Gastroesophageal sphincter (tissue), 4 donors: ENCODE measurements around the gene RASIP1. TPM values are rescaled to one million over a fixed set of nuclear protein-coding genes. Genes with fewer than 3 reads are reported as not detected.

Experiments used
- ATAC-seq: fragments of 150-250 bp; one replicate; pipeline ENCODE4 v1.9.1; 2016; ENCODE audit warnings: mild to moderate bottlenecking, moderate library complexity
- H3K27ac ChIP-seq, 4 donors: fragments of 200-600 bp; sonication (generic) in 3 of 4; 1 replicate in 3 of 4; 2 replicates in 1 of 4; pipeline ENCODE4 v1.5.1; 2016 to 2019
- H3K27me3 ChIP-seq: fragments of 200-600 bp; sonication (generic); one replicate; pipeline ENCODE4 v1.5.1; 2019
- H3K36me3 ChIP-seq, 2 donors: fragments of 200-600 bp; sonication (generic); one replicate each; pipeline ENCODE4 v1.5.1; 2019; ENCODE audit warnings: control low read depth in 1 of 2
- H3K4me1 ChIP-seq, 3 donors: fragments of 200-600 bp; sonication (generic); 1 replicate in 2 of 3; 2 replicates in 1 of 3; pipeline ENCODE4 v1.5.1; 2016 to 2019; ENCODE audit warnings: control low read depth in 2 of 3
- H3K4me3 ChIP-seq, 2 donors: fragments of 200-600 bp; sonication (generic); one replicate each; pipeline ENCODE4 v1.5.1; 2019; ENCODE audit warnings: mild to moderate bottlenecking in 1 of 2, moderate library complexity in 1 of 2
- H3K9me3 ChIP-seq, 3 donors: fragments of 200-600 bp; sonication (generic); one replicate each; pipeline ENCODE4 v1.5.1; 2017 to 2019; ENCODE audit warnings: control low read depth in 2 of 3
- CTCF ChIP-seq, 4 experiments: fragments of 200-600 bp in 2 of 4; fragments of 450-650 bp in 2 of 4; sonication (generic) in 1 of 4; IDR thresholded peaks; one replicate each; pipeline ENCODE4 v1.5.1; 2017 to 2019; ENCODE audit warnings: antibody characterized with exemption in 4 of 4, mild to moderate bottlenecking in 2 of 4, moderate library complexity in 2 of 4
- EP300 ChIP-seq: sonication (generic); formaldehyde crosslinking; IDR thresholded peaks from one replicate; pipeline ENCODE4 v1.6.1; 2017; ENCODE audit warnings: antibody characterized with exemption, mild to moderate bottlenecking
- POLR2A ChIP-seq, 2 donors: fragments of 450-650 bp; IDR thresholded peaks; one replicate each; pipeline ENCODE4 v1.6.1; 2017; ENCODE audit warnings: antibody characterized with exemption in 2 of 2, mild to moderate bottlenecking in 2 of 2, moderate library complexity in 1 of 2
- POLR2AphosphoS5 ChIP-seq: sonication (generic); formaldehyde crosslinking; IDR thresholded peaks from one replicate; pipeline ENCODE4 v1.6.1; 2017; ENCODE audit warnings: antibody characterized with exemption
- WGBS, 2 donors: methylation state at CpG; one replicate each; pipeline ENCODE4 v1.1.5; 2018; ENCODE audit warnings: low coverage in 1 of 2; 5-methylcytosine and 5-hydroxymethylcytosine counted together
- total RNA-seq, 4 donors: library from RNA; depleted of rRNA; stranded (reverse); fragments of >200 nt; gene quantifications; one replicate each; pipeline ENCODE4 v1.1.0, GENCODE V29; 2016

RASIP1 gene
- total RNA-seq, 4 donors from 2014 or later: 9.8 to 16.4 (median 10.3) TPM

GRCh38 chr19:48737360-48737998, 2.9 kb downstream of the RASIP1 start:
- Histone ChIP-seq H3K27ac (no peak overlapping the region), H3K9me3 (no peaks in the 10 kb centered on the region), H3K4me1 (peaks cover 0 to 34% (median 0%) of the 10 kb centered on the region in 3 donors), H3K4me3 (peak overlapping the region in 1 of 2 donors; percentile 62), H3K27me3 (peaks cover 11% of the 10 kb centered on the region), H3K36me3 (peaks cover 0 to 4% of the 10 kb centered on the region in 2 donors)
- TF ChIP-seq POLR2AphosphoS5 (no peak), POLR2A (IDR thresholded peaks at IDR 0.05) (no peak)
- ATAC-seq: no peak
- WGBS, 2 donors: 61 to 71% methylated on average over 17 to 21 of the region's 22 CpGs

GRCh38 chr19:48735031-48735615, 5.3 kb downstream of the RASIP1 start:
- H3K27me3 ChIP-seq: peaks cover 26% of the 10 kb centered on the region
- peaks cover 0 to 21% (median 0%) of the 10 kb centered on the region in 3 donors for H3K4me1 ChIP-seq
- H3K9me3 ChIP-seq: no peaks in the 10 kb centered on the region
- no CpG with 5 or more reads among the region's 38 CpGs for WGBS, 2 donors
- H3K36me3 ChIP-seq: peaks cover 0 to 4% of the 10 kb centered on the region in 2 donors
- ATAC-seq: no peak
- H3K4me3 ChIP-seq: no peak overlapping the region
- H3K27ac ChIP-seq: no peak overlapping the region
- TF ChIP-seq POLR2A (IDR thresholded peaks at IDR 0.05) (no peak), EP300 (no peak), POLR2AphosphoS5 (no peak), CTCF (IDR thresholded peaks at IDR 0.05) (no peak)

- 100% methylated on average over 3 of the region's 9 CpGs; no CpG with 5 or more reads in 1 of the 2 donors for WGBS, 2 donors
- no peaks in the 10 kb centered on the region for H3K9me3 ChIP-seq
- peaks cover 0 to 16% (median 0%) of the 10 kb centered on the region in 3 donors for H3K4me1 ChIP-seq
- no peak for ATAC-seq
- H3K36me3 ChIP-seq: peaks cover 0 to 4% of the 10 kb centered on the region in 2 donors
- TF ChIP-seq POLR2AphosphoS5: no peak
- TF ChIP-seq POLR2A (IDR thresholded peaks at IDR 0.05): no peak
- H3K27ac ChIP-seq: no peak overlapping the region
- H3K4me3 ChIP-seq: no peak overlapping the region
- H3K27me3 ChIP-seq: peaks cover 31% of the 10 kb centered on the region
Observed at GRCh38 chr19:48734625-48735024, 5.8 kb downstream of the RASIP1 start.

GRCh38 chr19:48731452-48731851, 9.0 kb downstream of the RASIP1 start:
- H3K36me3 ChIP-seq: peaks cover 0 to 8% of the 10 kb centered on the region in 2 donors
- WGBS, 2 donors: 86 to 90% methylated on average over 4 of the region's 4 CpGs
- TF ChIP-seq POLR2A (IDR thresholded peaks at IDR 0.05): no peak
- no peak for TF ChIP-seq CTCF (IDR thresholded peaks at IDR 0.05)
- TF ChIP-seq EP300: no peak
- no peak for TF ChIP-seq POLR2AphosphoS5
- H3K4me1 ChIP-seq: peaks cover 0 to 7% (median 0%) of the 10 kb centered on the region in 3 donors
- H3K9me3 ChIP-seq: no peaks in the 10 kb centered on the region
- no peak overlapping the region for H3K27ac ChIP-seq
- no peak overlapping the region for H3K4me3 ChIP-seq
- H3K27me3 ChIP-seq: peaks cover 41% of the 10 kb centered on the region
- no peak for ATAC-seq

GRCh38 chr19:48728911-48729664, 11.3 kb downstream of the RASIP1 start:
- Histone ChIP-seq H3K4me3 (peak overlapping the region; percentile 16 to 42), H3K4me1 (peaks cover 0 to 19% (median 6%) of the 10 kb centered on the region in 3 donors), H3K36me3 (peaks cover 0 to 8% of the 10 kb centered on the region in 2 donors), H3K27ac (peak overlapping the region in 2 of 4 donors; percentile 32 to 43), H3K9me3 (no peaks in the 10 kb centered on the region), H3K27me3 (peaks cover 36% of the 10 kb centered on the region)
- WGBS, 2 donors: 35 to 64% methylated on average over 8 to 9 of the region's 77 CpGs
- TF ChIP-seq CTCF (IDR thresholded peaks at IDR 0.05) (peak in 2 of 4 experiments; percentile 6 to 12), EP300 (no peak), POLR2A (IDR thresholded peaks at IDR 0.05) (peak in 1 of 2 donors; percentile 26)
- no peak for ATAC-seq
